MM.1S (cell line): ENCODE data around the gene POGK.
A peak's percentile ranks its signal among the peaks of the same experiment; 100 is the strongest.

Source experiments
- DNase-seq: peaks from one replicate; pipeline ENCODE4 v3.0.0-alpha.2; 2015
- H2AFZ ChIP-seq: fragments of 300-600 bp; sonication (generic); 2 replicates; pipeline ENCODE4 v1.6.0; 2016; ENCODE audit warnings: antibody characterized with exemption, low read length
- H3F3A ChIP-seq: fragments of 300-600 bp; sonication (generic); 2 replicates; pipeline ENCODE4 v1.6.1; 2016; ENCODE audit warnings: mild to moderate bottlenecking, antibody characterized with exemption, low read length, moderate library complexity, mixed read lengths; ENCODE audit not compliant: insufficient read depth
- H3K27ac ChIP-seq: fragments of 300-600 bp; sonication (generic); 2 replicates; pipeline ENCODE4 v1.5.1; 2016; ENCODE audit warnings: mild to moderate bottlenecking, low read length
- H3K27me3 ChIP-seq: fragments of 300-600 bp; sonication (generic); replicated peaks from 2 replicates; pipeline ENCODE4 v1.6.0; 2016; ENCODE audit warnings: low read length; ENCODE audit not compliant: insufficient read depth
- H3K36me3 ChIP-seq: fragments of 300-600 bp; sonication (generic); replicated peaks from 2 replicates; pipeline ENCODE4 v1.6.1; 2016; ENCODE audit warnings: mild to moderate bottlenecking, low read length, mixed read lengths; ENCODE audit not compliant: insufficient read depth
- H3K4me1 ChIP-seq: fragments of 300-600 bp; sonication (generic); 2 replicates; pipeline ENCODE4 v1.6.1; 2016; ENCODE audit warnings: low read length, mixed read lengths
- H3K4me2 ChIP-seq: fragments of 300-600 bp; sonication (generic); 2 replicates; pipeline ENCODE4 v1.6.0; 2016; ENCODE audit warnings: low read depth, low read length
- H3K4me3 ChIP-seq: fragments of 300-600 bp; sonication (generic); 2 replicates; pipeline ENCODE4 v1.5.1; 2016; ENCODE audit warnings: low read length, mixed read lengths
- H3K79me2 ChIP-seq: fragments of 300-600 bp; sonication (generic); 2 replicates; pipeline ENCODE4 v1.6.1; 2016; ENCODE audit warnings: mixed run types, low read length, mixed read lengths
- H3K9ac ChIP-seq: fragments of 300-600 bp; sonication (generic); 2 replicates; pipeline ENCODE4 v1.6.1; 2016; ENCODE audit warnings: low read length, mixed read lengths
- H3K9me2 ChIP-seq: fragments of 300-600 bp; sonication (generic); replicated peaks from 2 replicates; pipeline ENCODE4 v1.6.1; 2016; ENCODE audit warnings: mild to moderate bottlenecking, low read length, mixed read lengths; ENCODE audit not compliant: insufficient read depth
- H3K9me3 ChIP-seq: fragments of 300-600 bp; sonication (generic); replicated peaks from 2 replicates; pipeline ENCODE4 v1.6.1; 2016; ENCODE audit warnings: mild to moderate bottlenecking, low read length, mixed read lengths; ENCODE audit not compliant: insufficient read depth
- H4K20me1 ChIP-seq: fragments of 300-600 bp; sonication (generic); 2 replicates; pipeline ENCODE4 v1.6.1; 2016; ENCODE audit warnings: mild to moderate bottlenecking, low read length, moderate library complexity, mixed read lengths; ENCODE audit not compliant: insufficient read depth
- EZH2 ChIP-seq: fragments of 300-600 bp; sonication (generic); optimal IDR thresholded peaks from 2 replicates; pipeline ENCODE3; 2017; ENCODE audit warnings: low read depth, mild to moderate bottlenecking, antibody characterized with exemption, low read length, mixed read lengths
- EZH2phosphoT487 ChIP-seq: fragments of 300-600 bp; sonication (generic); IDR thresholded peaks from 2 replicates; pipeline ENCODE4 v1.6.1; 2018; ENCODE audit warnings: antibody characterized with exemption, low read length
- TF ChIP-seq, protein P1 (sequence below): fragments of 300-600 bp; sonication (generic); IDR thresholded peaks from 2 replicates; pipeline ENCODE4 v1.5.1; 2016; ENCODE audit warnings: antibody characterized with exemption, low read length, mixed read lengths

The POGK gene, protein sequence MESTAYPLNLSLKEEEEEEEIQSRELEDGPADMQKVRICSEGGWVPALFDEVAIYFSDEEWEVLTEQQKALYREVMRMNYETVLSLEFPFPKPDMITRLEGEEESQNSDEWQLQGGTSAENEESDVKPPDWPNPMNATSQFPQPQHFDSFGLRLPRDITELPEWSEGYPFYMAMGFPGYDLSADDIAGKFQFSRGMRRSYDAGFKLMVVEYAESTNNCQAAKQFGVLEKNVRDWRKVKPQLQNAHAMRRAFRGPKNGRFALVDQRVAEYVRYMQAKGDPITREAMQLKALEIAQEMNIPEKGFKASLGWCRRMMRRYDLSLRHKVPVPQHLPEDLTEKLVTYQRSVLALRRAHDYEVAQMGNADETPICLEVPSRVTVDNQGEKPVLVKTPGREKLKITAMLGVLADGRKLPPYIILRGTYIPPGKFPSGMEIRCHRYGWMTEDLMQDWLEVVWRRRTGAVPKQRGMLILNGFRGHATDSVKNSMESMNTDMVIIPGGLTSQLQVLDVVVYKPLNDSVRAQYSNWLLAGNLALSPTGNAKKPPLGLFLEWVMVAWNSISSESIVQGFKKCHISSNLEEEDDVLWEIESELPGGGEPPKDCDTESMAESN

DNA sequence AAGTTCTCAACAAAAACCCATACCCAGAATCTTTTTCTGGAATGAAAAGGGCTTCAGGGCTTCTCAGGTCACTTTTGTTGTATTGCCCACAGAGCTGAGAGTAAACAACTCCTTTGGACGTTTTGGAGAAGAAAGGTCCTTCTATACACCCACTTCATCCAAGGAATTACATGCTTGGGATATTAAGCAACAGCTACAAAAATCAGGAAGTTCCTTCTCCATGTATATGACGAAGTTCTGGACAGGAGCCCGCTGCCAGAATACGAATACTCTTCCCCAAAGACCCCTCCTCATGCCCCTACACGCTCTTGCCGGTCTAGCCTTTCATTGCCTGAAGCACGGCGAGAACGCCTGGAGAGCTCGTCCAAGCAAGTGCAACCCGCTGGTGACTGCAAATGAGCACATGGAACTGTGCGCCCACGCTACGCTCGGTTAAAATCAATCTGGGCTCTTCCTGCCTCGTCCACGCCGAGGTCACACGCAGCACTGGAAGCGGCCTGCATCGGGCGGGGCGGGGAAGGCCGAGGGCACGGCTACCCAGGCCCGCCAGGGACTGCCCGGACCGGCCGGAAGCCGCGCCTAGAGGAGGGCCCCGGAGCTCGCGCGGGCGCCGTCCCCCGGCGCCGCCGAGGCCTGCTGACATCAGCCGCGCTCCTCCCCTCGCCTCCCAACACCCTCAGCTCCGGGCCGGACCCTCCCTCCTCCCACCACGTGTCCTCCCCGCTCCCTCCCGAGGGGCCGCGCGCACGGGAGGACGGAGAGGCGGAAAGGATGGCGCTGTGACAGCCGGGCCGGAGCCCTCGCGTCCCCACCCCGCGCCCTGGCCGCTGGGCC lies at the start of gene POGK:
POGK (plus strand) TSS at position 710 of the 834 bp plus-strand sequence. CDS start 1,482 bp downstream, outside the sequence.
- peaks cover 20% of the 10 kb centered on the region for H3K4me1 ChIP-seq
- H3K36me3 ChIP-seq, result peaks cover 28% of the 10 kb centered on the region

DNA sequence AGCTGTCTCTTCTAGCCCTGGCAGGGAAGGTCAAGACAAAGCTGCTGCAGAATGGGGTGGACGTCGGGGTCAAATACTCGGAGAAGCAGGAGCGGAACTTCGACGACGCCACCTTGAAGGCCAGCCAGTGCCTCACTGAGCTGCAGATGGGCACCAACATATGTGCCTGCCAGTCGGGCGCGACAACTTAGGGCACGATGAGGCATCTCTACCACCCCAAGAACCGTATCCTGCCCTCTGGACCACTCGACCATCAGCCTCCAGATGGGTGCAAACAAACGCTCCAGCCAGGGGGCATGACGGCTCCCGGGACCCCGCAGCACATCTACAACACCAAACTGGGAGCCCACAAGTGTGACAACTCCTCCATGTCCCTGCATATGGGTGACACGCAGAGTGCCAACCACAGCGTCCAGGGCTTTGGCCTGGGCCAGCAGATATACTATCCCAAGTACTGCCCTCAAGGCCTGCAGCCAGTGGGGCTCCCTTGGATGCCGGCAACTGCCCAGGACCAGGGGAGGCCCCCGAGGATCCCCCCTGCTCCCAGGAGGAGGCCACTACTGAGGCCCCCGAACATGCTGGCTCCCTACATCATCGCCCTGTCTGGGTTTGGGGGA lies 42.5 kb upstream of the POGK start:
- Histone ChIP-seq H3K79me2 (no peaks in the 10 kb centered on the region), H3K9me2 (no peaks in the 10 kb centered on the region), H3K27me3 (no peaks in the 10 kb centered on the region), H3K4me1 (no peaks in the 10 kb centered on the region), H3K4me3 (no peak overlapping the region), H3K9me3 (no peaks in the 10 kb centered on the region), H3K36me3 (no peaks in the 10 kb centered on the region), H3K27ac (no peak overlapping the region), H3F3A (no peaks in the 10 kb centered on the region), H2AFZ (no peak overlapping the region), H3K9ac (no peak overlapping the region), H3K4me2 (no peak overlapping the region), H4K20me1 (no peaks in the 10 kb centered on the region)
- no peak for DNase-seq
- TF ChIP-seq, protein P1, sequence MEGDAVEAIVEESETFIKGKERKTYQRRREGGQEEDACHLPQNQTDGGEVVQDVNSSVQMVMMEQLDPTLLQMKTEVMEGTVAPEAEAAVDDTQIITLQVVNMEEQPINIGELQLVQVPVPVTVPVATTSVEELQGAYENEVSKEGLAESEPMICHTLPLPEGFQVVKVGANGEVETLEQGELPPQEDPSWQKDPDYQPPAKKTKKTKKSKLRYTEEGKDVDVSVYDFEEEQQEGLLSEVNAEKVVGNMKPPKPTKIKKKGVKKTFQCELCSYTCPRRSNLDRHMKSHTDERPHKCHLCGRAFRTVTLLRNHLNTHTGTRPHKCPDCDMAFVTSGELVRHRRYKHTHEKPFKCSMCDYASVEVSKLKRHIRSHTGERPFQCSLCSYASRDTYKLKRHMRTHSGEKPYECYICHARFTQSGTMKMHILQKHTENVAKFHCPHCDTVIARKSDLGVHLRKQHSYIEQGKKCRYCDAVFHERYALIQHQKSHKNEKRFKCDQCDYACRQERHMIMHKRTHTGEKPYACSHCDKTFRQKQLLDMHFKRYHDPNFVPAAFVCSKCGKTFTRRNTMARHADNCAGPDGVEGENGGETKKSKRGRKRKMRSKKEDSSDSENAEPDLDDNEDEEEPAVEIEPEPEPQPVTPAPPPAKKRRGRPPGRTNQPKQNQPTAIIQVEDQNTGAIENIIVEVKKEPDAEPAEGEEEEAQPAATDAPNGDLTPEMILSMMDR, result no peak
- TF ChIP-seq EZH2phosphoT487, result no peak

More for the DNA sequence above, at the start of gene POGK:
- peak; percentile 96 for DNase-seq
- no peaks in the 10 kb centered on the region for H3F3A ChIP-seq
- H3K9me3 ChIP-seq, result no peaks in the 10 kb centered on the region
- TF ChIP-seq EZH2phosphoT487, result no peak
- TF ChIP-seq, protein P1, result no peak
- no peak for TF ChIP-seq EZH2
- H3K9me2 ChIP-seq, result no peaks in the 10 kb centered on the region
- H3K4me2 ChIP-seq, result peak within 1 kb of the TSS; percentile 86
- peak within 1 kb of the TSS; percentile 67 for H3K9ac ChIP-seq
- peak within 1 kb of the TSS; percentile 78 for H3K4me3 ChIP-seq
- H3K27me3 ChIP-seq, result no peaks in the 10 kb centered on the region
- no peaks in the 10 kb centered on the region for H4K20me1 ChIP-seq
- peak within 1 kb of the TSS; percentile 86 for H2AFZ ChIP-seq
- H3K27ac ChIP-seq, result peak within 1 kb of the TSS; percentile 41; the same call in 1 of the 2 replicates
- peaks cover 42% of the 10 kb centered on the region for H3K79me2 ChIP-seq

DNA sequence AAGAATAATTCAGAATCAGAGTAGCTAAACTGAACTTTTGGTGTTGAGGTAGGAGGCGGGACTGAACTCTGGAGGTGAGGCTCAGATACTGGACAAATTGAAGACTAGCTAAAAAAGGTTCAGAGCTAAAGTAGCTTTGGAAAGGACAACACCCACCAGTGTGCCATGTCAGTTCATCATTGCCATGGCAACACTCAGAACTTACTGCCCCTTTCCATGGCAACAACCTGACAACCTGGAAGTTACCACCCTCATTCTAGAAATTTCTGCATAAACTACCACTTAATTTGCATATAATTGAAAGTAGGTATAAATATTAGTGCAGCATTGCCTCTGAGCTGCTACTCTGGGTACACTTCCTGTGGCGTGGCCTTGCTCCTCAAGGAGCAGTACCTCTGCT lies 30.3 kb upstream of the POGK start:
- Histone ChIP-seq H3K27ac (no peak overlapping the region), H3F3A (no peaks in the 10 kb centered on the region), H3K4me1 (no peaks in the 10 kb centered on the region), H3K36me3 (no peaks in the 10 kb centered on the region), H3K27me3 (no peaks in the 10 kb centered on the region), H4K20me1 (no peaks in the 10 kb centered on the region), H3K9ac (no peak overlapping the region), H2AFZ (no peak overlapping the region), H3K79me2 (no peaks in the 10 kb centered on the region), H3K4me2 (no peak overlapping the region), H3K9me3 (no peaks in the 10 kb centered on the region), H3K9me2 (no peaks in the 10 kb centered on the region), H3K4me3 (no peak overlapping the region)
- TF ChIP-seq EZH2phosphoT487 (no peak), EZH2 (no peak)
- TF ChIP-seq, protein P1, result no peak
- DNase-seq, result no peak
